ENCODE results near the gene GPR132.

GRCh38 chr14:105087963-105088811 lies 23.0 kb upstream of the GPR132 start:
- TF ChIP-seq POLR2A (IDR thresholded peaks at IDR 0.05): no peak
- TF ChIP-seq, protein P1, sequence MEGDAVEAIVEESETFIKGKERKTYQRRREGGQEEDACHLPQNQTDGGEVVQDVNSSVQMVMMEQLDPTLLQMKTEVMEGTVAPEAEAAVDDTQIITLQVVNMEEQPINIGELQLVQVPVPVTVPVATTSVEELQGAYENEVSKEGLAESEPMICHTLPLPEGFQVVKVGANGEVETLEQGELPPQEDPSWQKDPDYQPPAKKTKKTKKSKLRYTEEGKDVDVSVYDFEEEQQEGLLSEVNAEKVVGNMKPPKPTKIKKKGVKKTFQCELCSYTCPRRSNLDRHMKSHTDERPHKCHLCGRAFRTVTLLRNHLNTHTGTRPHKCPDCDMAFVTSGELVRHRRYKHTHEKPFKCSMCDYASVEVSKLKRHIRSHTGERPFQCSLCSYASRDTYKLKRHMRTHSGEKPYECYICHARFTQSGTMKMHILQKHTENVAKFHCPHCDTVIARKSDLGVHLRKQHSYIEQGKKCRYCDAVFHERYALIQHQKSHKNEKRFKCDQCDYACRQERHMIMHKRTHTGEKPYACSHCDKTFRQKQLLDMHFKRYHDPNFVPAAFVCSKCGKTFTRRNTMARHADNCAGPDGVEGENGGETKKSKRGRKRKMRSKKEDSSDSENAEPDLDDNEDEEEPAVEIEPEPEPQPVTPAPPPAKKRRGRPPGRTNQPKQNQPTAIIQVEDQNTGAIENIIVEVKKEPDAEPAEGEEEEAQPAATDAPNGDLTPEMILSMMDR (IDR thresholded peaks at IDR 0.05): no peak
